SK-N-SH (cell line): ENCODE results near the gene EXOC6B. TPM values are rescaled to one million over a fixed set of nuclear protein-coding genes. Genes with fewer than 3 reads are reported as not detected.

ENCODE experiments used
- CTCF ChIA-PET: fragments of 300-600, 350-600 bp; formaldehyde crosslinking; extraction: SDS; loops from one replicate; lab custom pipeline; 2021; lab: Yijun Ruan, JAX
- POLR2A ChIA-PET: fragments of 350-600 bp; sonication (Branson Sonifier 250); formaldehyde crosslinking; extraction: SDS; loops from one replicate; lab custom pipeline; 2020; ENCODE audit warnings: antibody characterized with exemption, inconsistent platforms; lab: Yijun Ruan, JAX
- DNase-seq: peaks from one replicate; pipeline ENCODE4 v3.0.0; 2012
- H2AFZ ChIP-seq: fragments of 200-600 bp; sonication (generic); 2 replicates; pipeline ENCODE4 v1.8.1; 2016; ENCODE audit warnings: antibody characterized with exemption, mild to moderate bottlenecking, low read depth
- H3F3A ChIP-seq: fragments of 200-600 bp; sonication (generic); replicated peaks from 2 replicates; pipeline ENCODE3; 2016; ENCODE audit warnings: antibody characterized with exemption, mild to moderate bottlenecking; ENCODE audit not compliant: insufficient read depth
- H3K27ac ChIP-seq, 2 experiments: fragments of 200-500 bp in 1 of 2; fragments of 200-600 bp in 1 of 2; sonication (Bioruptor generic) in 1 of 2; sonication (generic), shearing (Covaris generic) in 1 of 2; 2 replicates each; pipeline versions ENCODE4 v1.5.1 to v1.6.1; 2014 to 2016; ENCODE audit warnings: low read depth in 2 of 2, inconsistent platforms in 1 of 2, low read length in 1 of 2, mild to moderate bottlenecking in 1 of 2, mixed read lengths in 1 of 2
- H3K27me3 ChIP-seq: fragments of 200-600 bp; sonication (generic), shearing (Covaris generic); 2 replicates; pipeline ENCODE4 v1.6.1; 2016; ENCODE audit warnings: mixed run types; ENCODE audit not compliant: insufficient read depth
- H3K36me3 ChIP-seq, 2 experiments: fragments of 200-500 bp in 1 of 2; fragments of 200-600 bp in 1 of 2; sonication (Bioruptor generic) in 1 of 2; sonication (generic) in 1 of 2; replicated peaks in 1 of 2; 2 replicates each; pipeline versions ENCODE3 to v1.5.1; 2014 to 2016; ENCODE audit warnings: low read length in 1 of 2, mild to moderate bottlenecking in 1 of 2; ENCODE audit not compliant: insufficient read depth in 2 of 2, control insufficient read depth in 1 of 2
- H3K4me1 ChIP-seq, 2 experiments: fragments of 200-500 bp in 1 of 2; fragments of 200-600 bp in 1 of 2; sonication (Bioruptor generic) in 1 of 2; sonication (generic), shearing (Covaris generic) in 1 of 2; 2 replicates each; pipeline versions ENCODE4 v1.5.1 to v1.6.1; 2014 to 2016; ENCODE audit warnings: low read depth in 1 of 2, low read length in 1 of 2, mixed run types in 1 of 2; ENCODE audit not compliant: insufficient read depth in 2 of 2, control insufficient read depth in 1 of 2
- H3K4me2 ChIP-seq: fragments of 200-600 bp; sonication (generic), shearing (Covaris generic); 2 replicates; pipeline ENCODE4 v1.6.1; 2017; ENCODE audit warnings: mixed run types
- H3K4me3 ChIP-seq, 2 experiments: fragments of 200-500 bp in 1 of 2; fragments of 200-600 bp in 1 of 2; sonication (Bioruptor generic) in 1 of 2; sonication (generic), shearing (Covaris generic) in 1 of 2; 2 replicates each; pipeline versions ENCODE4 v1.5.1 to v1.8.1; 2014 to 2016; ENCODE audit warnings: low read depth in 2 of 2, inconsistent platforms in 1 of 2, low read length in 1 of 2, mild to moderate bottlenecking in 1 of 2, mixed read lengths in 1 of 2, moderate library complexity in 1 of 2
- H3K79me2 ChIP-seq: fragments of 200-600 bp; sonication (generic); 2 replicates; pipeline ENCODE4 v1.8.1; 2017; ENCODE audit warnings: mild to moderate bottlenecking; ENCODE audit not compliant: insufficient read depth
- H3K9ac ChIP-seq: fragments of 200-600 bp; sonication (generic); 2 replicates; pipeline ENCODE4 v1.6.1; 2017; ENCODE audit warnings: mixed run types
- H3K9me2 ChIP-seq: fragments of 200-600 bp; sonication (generic); 2 replicates; pipeline ENCODE4 v1.6.1; 2017; ENCODE audit warnings: mixed run types
- H3K9me3 ChIP-seq: fragments of 200-600 bp; sonication (generic); 2 replicates; pipeline ENCODE4 v1.6.1; 2017; ENCODE audit warnings: mixed run types, mild to moderate bottlenecking, moderate library complexity
- H4K20me1 ChIP-seq: fragments of 200-600 bp; sonication (generic); 2 replicates; pipeline ENCODE4 v1.6.1; 2017; ENCODE audit warnings: mild to moderate bottlenecking, mixed run types; ENCODE audit not compliant: insufficient read depth
- CHD2 ChIP-seq: fragments of 150-350 bp; IDR thresholded peaks from 2 replicates; pipeline ENCODE4 v1.6.1; 2018; ENCODE audit warnings: low read length; ENCODE audit not compliant: partially characterized antibody
- ELF1 ChIP-seq: IDR thresholded peaks from 2 replicates; pipeline ENCODE4 v1.4.0; 2012
- EZH2phosphoT487 ChIP-seq: fragments of 200-600 bp; sonication (generic); IDR thresholded peaks from 2 replicates; pipeline ENCODE4 v1.6.1; 2017; ENCODE audit warnings: low read depth, mixed run types, mild to moderate bottlenecking, antibody characterized with exemption, moderate library complexity, borderline replicate concordance
- FOXJ3 ChIP-seq: sonication (generic); formaldehyde crosslinking; IDR thresholded peaks from 2 replicates; pipeline ENCODE4 v1.5.1; 2020; ENCODE audit warnings: mild to moderate bottlenecking, missing genetic modification reagents
- FOXM1 ChIP-seq: IDR thresholded peaks from 2 replicates; pipeline ENCODE4 v1.4.0; 2012; ENCODE audit warnings: low read depth, mild to moderate bottlenecking
- NFIC ChIP-seq: IDR thresholded peaks from 2 replicates; pipeline ENCODE4 v1.4.0; 2012; ENCODE audit warnings: borderline replicate concordance
- NRF1 ChIP-seq: IDR thresholded peaks from 2 replicates; pipeline ENCODE4 v1.6.1; 2012; ENCODE audit warnings: low read depth, mild to moderate bottlenecking, low read length
- SIN3A ChIP-seq: IDR thresholded peaks from 2 replicates; pipeline ENCODE4 v1.6.1; 2012; ENCODE audit warnings: low read depth, mild to moderate bottlenecking, low read length, moderate library complexity, borderline replicate concordance
- TAF1 ChIP-seq: IDR thresholded peaks from 2 replicates; pipeline ENCODE4 v1.6.1; 2012; ENCODE audit warnings: low read depth, mild to moderate bottlenecking, low read length, moderate library complexity, borderline replicate concordance
- TEAD4 ChIP-seq: IDR thresholded peaks from 2 replicates; pipeline ENCODE4 v1.4.0; 2012; ENCODE audit warnings: mild to moderate bottlenecking, borderline replicate concordance; ENCODE audit not compliant: insufficient read depth
- YY1 ChIP-seq: IDR thresholded peaks from 2 replicates; pipeline ENCODE4 v1.4.0; 2012; ENCODE audit warnings: low read depth, mild to moderate bottlenecking
- WGBS: methylation state at CpG from one replicate; pipeline ENCODE4 v1.1.6; 2017; ENCODE audit warnings: low lambda C conversion rate; 5-methylcytosine and 5-hydroxymethylcytosine counted together
- polyA plus RNA-seq, 3 experiments: library from polyadenylated mRNA; depleted of rRNA; stranded (reverse); fragments of >200 nt; gene quantifications; 2 replicates each; pipeline ENCODE4 v1.2.3, GENCODE V29; 2012
- TF ChIP-seq, protein P1 (sequence below): IDR thresholded peaks from 2 replicates; pipeline ENCODE4 v1.4.0; 2012; ENCODE audit warnings: low read depth, borderline replicate concordance
- TF ChIP-seq, protein P2 (sequence below): fragments of 200-600 bp; sonication (generic); IDR thresholded peaks from 2 replicates; pipeline ENCODE4 v1.6.1; 2017; ENCODE audit warnings: antibody characterized with exemption, mild to moderate bottlenecking, moderate library complexity
- TF ChIP-seq, protein P3 (sequence below): fragments of 150-350 bp; IDR thresholded peaks from 2 replicates; pipeline ENCODE4 v1.6.1; 2016; ENCODE audit warnings: mild to moderate bottlenecking, low read depth, low read length
- TF ChIP-seq, protein P4 (sequence below): IDR thresholded peaks from 2 replicates; pipeline ENCODE4 v1.6.1; 2012; ENCODE audit warnings: mild to moderate bottlenecking, low read depth, low read length, moderate library complexity
- TF ChIP-seq, protein P5 (sequence below): fragments of 150-350 bp; IDR thresholded peaks from 2 replicates; pipeline ENCODE4 v1.6.1; 2017; ENCODE audit warnings: antibody characterized with exemption, low read length, low read depth, borderline replicate concordance
- TF ChIP-seq, protein P6 (sequence below): IDR thresholded peaks from 2 replicates; pipeline ENCODE4; 2012

Gene EXOC6B
- polyA plus RNA-seq, 1 of the 3 experiments (the other 2 are of a cell fraction): 7.4 TPM

DNA sequence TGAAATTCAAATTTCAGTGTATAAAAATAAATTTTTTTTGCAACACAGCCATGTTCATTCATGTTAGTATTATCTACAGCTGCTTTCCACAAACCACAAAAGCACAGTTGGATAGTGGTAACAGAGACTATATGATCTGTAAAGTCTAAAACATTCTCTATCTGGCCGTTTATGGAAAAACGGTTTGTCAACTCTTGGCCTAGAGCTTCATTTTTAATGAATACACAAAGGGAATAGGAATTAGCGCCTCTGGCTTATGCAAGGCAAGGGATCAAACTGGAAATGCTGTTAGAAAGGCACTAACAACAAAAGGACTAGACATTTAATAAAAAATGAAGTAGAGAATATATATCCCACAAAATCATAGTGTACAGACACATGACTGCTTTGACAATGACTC lies 211.9 kb downstream of the EXOC6B start:
- CTCF ChIA-PET: interaction anchor here (1.0 to 2.8 kb wide), 3 partner anchors 9 to 34 kb away, joined by 3 to 23 read pairs (median 4); no protein-coding TSS in a partner anchor
- Histone ChIP-seq H3K79me2 (no peaks in the 10 kb centered on the region), H3K36me3 (no peaks in the 10 kb centered on the region), H3K4me1 (0 out of 4 replicates have a peak, but pooled peaks cover 0 to 3% of the 10 kb centered on the region in 2 experiments), H3K9me2 (no peaks in the 10 kb centered on the region), H3K27me3 (no peaks in the 10 kb centered on the region), H3K9ac (no peak overlapping the region), H3K4me3 (no peak overlapping the region; a peak in 1 of 4 replicates), H3K9me3 (no peaks in the 10 kb centered on the region; the same call in 1 of the 2 replicates), H4K20me1 (no peaks in the 10 kb centered on the region), H2AFZ (no peak overlapping the region), H3K4me2 (no peak overlapping the region), H3F3A (no peaks in the 10 kb centered on the region), H3K27ac (no peak overlapping the region)
- POLR2A ChIA-PET: no interaction called here
- TF ChIP-seq NFIC (no peak), TAF1 (no peak), EZH2phosphoT487 (no peak), FOXJ3 (no peak), SIN3A (no peak), YY1 (no peak), FOXM1 (no peak)
- TF ChIP-seq, protein P1, sequence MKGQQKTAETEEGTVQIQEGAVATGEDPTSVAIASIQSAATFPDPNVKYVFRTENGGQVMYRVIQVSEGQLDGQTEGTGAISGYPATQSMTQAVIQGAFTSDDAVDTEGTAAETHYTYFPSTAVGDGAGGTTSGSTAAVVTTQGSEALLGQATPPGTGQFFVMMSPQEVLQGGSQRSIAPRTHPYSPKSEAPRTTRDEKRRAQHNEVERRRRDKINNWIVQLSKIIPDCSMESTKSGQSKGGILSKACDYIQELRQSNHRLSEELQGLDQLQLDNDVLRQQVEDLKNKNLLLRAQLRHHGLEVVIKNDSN: no peak
- no peak for DNase-seq
- 95% methylated on average over 3 of the region's 3 CpGs for WGBS

DNA sequence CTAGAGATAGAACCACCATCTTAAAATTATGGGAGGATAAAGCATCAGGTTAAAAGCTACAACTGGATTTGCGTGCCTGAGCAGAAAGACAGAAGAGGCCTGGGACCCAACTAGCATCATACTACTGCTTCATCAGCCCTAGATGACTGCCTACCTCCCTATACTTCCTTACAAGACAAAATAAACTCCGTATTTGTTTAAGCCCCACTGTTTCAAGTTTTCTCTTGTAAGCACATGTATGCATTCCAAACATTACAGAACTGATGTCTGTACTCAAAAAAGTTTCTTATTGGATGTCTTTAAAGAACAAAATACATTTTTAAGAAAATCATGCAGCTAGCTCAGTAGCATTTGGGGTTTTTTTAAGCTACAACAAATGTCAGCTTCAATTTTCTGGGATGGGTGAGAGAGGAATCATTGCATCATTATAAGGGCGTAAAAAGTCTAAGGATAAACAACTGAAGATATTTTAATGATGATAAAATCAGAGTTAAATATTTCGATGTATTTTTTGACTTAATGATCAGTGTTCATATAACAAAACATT lies 213.1 kb downstream of the EXOC6B start:
- Histone ChIP-seq H3K27me3 (no peaks in the 10 kb centered on the region), H3K36me3 (peaks cover 0 to under 1% of the 10 kb centered on the region in 2 experiments), H3K9ac (no peak overlapping the region), H3K9me2 (no peaks in the 10 kb centered on the region), H3K4me1 (0 out of 4 replicates have a peak, but pooled peaks cover 0 to 3% of the 10 kb centered on the region in 2 experiments), H3K4me3 (no peak overlapping the region), H4K20me1 (no peaks in the 10 kb centered on the region), H3K9me3 (no peaks in the 10 kb centered on the region; the same call in 1 of the 2 replicates), H3K79me2 (no peaks in the 10 kb centered on the region), H3K27ac (no peak overlapping the region), H3K4me2 (no peak overlapping the region), H3F3A (no peaks in the 10 kb centered on the region), H2AFZ (no peak overlapping the region)
- 88% methylated on average over 4 of the region's 4 CpGs for WGBS
- no peak for DNase-seq
- ChIA-PET CTCF (interaction anchor here (0.7 to 1.5 kb wide), 2 partner anchors 31 to 33 kb away, joined by 3 to 4 read pairs; no protein-coding TSS in a partner anchor), POLR2A (no interaction called here)
- TF ChIP-seq CHD2 (no peak), ELF1 (no peak), NRF1 (no peak), SIN3A (no peak), TEAD4 (no peak)
- TF ChIP-seq, protein P2, sequence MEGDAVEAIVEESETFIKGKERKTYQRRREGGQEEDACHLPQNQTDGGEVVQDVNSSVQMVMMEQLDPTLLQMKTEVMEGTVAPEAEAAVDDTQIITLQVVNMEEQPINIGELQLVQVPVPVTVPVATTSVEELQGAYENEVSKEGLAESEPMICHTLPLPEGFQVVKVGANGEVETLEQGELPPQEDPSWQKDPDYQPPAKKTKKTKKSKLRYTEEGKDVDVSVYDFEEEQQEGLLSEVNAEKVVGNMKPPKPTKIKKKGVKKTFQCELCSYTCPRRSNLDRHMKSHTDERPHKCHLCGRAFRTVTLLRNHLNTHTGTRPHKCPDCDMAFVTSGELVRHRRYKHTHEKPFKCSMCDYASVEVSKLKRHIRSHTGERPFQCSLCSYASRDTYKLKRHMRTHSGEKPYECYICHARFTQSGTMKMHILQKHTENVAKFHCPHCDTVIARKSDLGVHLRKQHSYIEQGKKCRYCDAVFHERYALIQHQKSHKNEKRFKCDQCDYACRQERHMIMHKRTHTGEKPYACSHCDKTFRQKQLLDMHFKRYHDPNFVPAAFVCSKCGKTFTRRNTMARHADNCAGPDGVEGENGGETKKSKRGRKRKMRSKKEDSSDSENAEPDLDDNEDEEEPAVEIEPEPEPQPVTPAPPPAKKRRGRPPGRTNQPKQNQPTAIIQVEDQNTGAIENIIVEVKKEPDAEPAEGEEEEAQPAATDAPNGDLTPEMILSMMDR: no peak
- TF ChIP-seq, protein P3, sequence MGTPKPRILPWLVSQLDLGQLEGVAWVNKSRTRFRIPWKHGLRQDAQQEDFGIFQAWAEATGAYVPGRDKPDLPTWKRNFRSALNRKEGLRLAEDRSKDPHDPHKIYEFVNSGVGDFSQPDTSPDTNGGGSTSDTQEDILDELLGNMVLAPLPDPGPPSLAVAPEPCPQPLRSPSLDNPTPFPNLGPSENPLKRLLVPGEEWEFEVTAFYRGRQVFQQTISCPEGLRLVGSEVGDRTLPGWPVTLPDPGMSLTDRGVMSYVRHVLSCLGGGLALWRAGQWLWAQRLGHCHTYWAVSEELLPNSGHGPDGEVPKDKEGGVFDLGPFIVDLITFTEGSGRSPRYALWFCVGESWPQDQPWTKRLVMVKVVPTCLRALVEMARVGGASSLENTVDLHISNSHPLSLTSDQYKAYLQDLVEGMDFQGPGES: no peak
- TF ChIP-seq, protein P4, sequence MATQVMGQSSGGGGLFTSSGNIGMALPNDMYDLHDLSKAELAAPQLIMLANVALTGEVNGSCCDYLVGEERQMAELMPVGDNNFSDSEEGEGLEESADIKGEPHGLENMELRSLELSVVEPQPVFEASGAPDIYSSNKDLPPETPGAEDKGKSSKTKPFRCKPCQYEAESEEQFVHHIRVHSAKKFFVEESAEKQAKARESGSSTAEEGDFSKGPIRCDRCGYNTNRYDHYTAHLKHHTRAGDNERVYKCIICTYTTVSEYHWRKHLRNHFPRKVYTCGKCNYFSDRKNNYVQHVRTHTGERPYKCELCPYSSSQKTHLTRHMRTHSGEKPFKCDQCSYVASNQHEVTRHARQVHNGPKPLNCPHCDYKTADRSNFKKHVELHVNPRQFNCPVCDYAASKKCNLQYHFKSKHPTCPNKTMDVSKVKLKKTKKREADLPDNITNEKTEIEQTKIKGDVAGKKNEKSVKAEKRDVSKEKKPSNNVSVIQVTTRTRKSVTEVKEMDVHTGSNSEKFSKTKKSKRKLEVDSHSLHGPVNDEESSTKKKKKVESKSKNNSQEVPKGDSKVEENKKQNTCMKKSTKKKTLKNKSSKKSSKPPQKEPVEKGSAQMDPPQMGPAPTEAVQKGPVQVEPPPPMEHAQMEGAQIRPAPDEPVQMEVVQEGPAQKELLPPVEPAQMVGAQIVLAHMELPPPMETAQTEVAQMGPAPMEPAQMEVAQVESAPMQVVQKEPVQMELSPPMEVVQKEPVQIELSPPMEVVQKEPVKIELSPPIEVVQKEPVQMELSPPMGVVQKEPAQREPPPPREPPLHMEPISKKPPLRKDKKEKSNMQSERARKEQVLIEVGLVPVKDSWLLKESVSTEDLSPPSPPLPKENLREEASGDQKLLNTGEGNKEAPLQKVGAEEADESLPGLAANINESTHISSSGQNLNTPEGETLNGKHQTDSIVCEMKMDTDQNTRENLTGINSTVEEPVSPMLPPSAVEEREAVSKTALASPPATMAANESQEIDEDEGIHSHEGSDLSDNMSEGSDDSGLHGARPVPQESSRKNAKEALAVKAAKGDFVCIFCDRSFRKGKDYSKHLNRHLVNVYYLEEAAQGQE: no peak
- TF ChIP-seq, protein P5, sequence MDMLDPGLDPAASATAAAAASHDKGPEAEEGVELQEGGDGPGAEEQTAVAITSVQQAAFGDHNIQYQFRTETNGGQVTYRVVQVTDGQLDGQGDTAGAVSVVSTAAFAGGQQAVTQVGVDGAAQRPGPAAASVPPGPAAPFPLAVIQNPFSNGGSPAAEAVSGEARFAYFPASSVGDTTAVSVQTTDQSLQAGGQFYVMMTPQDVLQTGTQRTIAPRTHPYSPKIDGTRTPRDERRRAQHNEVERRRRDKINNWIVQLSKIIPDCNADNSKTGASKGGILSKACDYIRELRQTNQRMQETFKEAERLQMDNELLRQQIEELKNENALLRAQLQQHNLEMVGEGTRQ: no peak
- TF ChIP-seq, protein P6, sequence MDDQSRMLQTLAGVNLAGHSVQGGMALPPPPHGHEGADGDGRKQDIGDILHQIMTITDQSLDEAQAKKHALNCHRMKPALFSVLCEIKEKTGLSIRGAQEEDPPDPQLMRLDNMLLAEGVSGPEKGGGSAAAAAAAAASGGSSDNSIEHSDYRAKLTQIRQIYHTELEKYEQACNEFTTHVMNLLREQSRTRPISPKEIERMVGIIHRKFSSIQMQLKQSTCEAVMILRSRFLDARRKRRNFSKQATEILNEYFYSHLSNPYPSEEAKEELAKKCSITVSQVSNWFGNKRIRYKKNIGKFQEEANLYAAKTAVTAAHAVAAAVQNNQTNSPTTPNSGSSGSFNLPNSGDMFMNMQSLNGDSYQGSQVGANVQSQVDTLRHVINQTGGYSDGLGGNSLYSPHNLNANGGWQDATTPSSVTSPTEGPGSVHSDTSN: no peak
